LHCN-M2 (cell line): Measurements from ENCODE around the gene EDRF1. TPM values are rescaled to one million over a fixed set of nuclear protein-coding genes. Genes with fewer than 3 reads are reported as not detected.

Source experiments
- DNase-seq: peaks from one replicate; pipeline ENCODE4 v3.0.0-alpha.2; 2012; ENCODE audit warnings: low read depth
- total RNA-seq: library from RNA; depleted of rRNA; stranded (reverse); fragments of >200 nt; gene quantifications from 2 replicates; pipeline ENCODE4 v1.2.3, GENCODE V29; 2014

Gene EDRF1
- total RNA-seq, 1 experiment from 2014 or later = 22.2 TPM

DNA sequence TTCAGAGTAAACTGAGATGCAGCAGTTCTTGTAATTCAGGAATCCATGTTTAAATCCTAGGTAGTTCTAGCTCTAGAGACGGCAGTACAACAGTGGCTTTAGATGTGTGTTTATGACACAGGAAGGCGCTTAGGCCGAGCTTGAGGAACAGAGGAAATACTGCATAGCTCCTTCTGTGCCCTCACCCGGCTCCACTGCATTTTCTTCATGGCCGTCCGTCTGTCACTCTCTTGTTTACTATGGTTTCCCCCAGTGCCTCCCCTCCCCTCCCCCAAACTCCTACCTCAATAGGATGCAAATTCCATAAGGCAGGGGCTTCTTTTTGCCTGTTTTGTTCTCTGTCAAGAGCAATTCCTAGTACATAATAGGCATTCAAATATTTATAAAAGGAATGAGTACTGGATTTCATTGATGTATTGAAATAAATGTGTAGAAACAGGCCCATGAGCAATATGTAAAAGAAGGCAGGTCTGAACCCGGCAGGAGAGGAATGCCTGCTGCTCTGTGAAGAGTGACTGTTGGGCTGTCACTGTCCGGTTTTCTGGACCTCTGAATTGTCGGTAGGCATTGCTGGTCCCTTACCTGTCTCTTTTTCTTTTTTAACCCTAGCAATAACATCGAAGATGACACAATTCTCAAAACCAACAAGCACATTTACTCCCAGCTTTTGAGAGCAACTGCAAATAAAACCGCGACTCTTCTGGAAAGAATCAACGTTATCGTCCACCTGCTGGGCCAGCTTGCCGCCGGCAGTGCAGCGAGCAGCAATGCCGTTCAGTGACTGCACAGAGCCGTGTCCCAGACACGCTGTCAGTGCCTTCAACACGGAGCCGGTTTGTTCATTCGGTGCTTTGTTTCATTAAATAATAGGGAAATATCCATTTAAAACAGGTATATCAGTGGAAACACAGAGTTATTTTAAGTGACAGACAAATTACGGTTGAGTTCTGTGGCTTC is 43.5 kb downstream of the EDRF1 start:
- DNase-seq = no peak

- no peak for DNase-seq
Measured at GRCh38 chr10:125765835-125766234, 46.3 kb downstream of the EDRF1 start.

DNA sequence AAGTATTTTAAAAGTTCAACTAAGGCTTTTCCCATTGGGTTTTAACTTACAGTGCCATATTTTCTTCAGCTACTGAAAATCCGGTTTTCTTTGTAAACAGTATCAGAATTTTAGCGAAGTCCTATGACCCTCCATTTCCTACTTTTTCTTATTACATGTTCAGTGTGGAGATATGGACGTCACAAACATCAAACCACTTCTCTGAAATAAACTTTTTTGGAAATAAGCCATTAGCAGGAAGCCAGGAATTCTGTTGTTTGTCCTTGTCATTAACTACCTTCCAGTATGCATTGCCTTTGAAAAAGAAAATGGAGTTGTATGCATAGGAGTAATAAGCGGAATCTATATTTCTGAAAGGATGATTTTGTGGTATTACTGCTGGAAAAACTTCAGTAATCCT is 47.0 kb downstream of the EDRF1 start:
- no peak for DNase-seq

GRCh38 chr10:125768219-125768855 is 48.8 kb downstream of the EDRF1 start:
- peak; percentile 9 for DNase-seq

DNA sequence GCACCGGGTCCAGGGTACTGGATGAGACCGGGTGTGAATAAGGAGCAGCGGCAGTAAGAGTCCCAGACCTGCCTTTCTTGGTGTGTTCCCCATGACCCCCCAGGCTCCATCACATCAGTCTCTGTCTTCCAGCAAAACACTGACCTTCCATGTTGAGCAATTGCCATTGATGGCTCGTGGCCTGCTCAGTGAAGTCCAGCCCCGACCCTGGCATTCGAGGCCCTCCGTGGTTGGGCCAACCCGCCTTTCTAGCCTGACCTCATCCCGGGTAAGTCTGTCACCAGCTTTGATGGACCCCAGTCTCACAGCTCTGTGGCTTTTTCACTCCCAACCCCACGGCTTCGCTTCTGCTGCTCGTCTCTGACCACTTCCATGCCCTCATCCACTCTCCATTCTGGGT is 49.7 kb downstream of the EDRF1 start:
- no peak for DNase-seq

GRCh38 chr10:125770844-125771243 is 51.3 kb downstream of the EDRF1 start:
- no peak for DNase-seq

GRCh38 chr10:125772112-125772863 is 52.8 kb downstream of the EDRF1 start:
- DNase-seq = no peak

DNA sequence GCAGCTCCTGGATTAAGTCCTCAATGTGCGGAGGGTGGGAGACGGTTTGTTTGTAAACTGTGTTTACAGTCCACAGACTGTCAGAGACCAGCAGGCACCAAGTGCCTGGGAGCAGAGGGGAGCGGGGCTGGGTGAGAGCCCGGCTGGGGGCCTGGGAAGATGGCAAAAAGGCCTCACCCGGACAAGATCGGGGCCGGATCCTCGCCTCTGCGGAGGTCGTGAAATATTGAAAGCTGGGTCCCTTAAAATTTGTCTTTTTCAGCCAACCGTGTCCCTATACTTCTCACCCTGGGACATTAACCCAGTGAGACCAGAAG is 53.3 kb downstream of the EDRF1 start:
- no peak for DNase-seq

DNA sequence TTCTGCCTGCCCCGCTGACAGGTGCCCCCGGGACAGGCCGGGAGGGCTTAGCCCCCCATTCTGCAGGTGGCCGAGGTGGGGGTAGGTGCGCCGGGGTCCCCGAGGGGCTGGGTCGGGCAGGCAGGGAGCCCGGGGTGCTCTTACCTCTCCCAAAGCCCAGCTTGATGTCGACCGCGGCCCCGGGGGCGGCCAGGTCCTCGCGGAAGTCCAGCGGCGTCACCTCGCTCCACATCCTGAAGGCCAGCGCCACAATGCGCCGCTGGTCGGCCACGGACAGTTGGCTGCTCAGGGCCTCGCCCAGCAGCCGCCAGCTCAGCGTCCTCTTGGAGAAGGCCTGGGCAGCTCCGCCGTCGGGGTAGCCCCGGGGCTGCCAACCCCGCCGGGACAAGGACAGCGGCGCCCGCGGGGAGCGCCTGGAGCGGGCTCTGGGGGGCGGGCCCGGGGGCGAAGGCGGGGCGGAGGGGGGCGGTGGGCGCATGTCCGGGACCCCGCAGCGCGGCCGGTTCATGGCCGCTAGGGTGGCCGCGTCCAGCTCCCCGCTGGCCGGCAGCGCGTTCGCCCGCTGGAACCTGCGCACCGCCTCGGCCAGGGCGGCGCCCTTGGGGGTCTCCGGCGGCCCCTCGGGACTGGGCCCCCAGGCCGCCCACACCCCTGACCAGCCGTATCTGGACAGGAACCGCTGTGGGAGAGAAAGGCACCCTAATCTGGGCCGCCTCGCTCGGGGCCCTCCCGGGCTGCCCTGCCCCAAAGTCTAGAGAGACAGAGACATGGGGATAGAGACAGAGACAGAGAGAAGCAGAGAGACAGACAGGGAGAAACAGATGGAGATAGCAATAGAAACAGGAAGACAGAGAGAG is 54.4 kb downstream of the EDRF1 start:
- DNase-seq = no peak

GRCh38 chr10:125774581-125775191 is 55.2 kb downstream of the EDRF1 start:
- no peak for DNase-seq

- no peak for DNase-seq
Measured at GRCh38 chr10:125775491-125776106, 56.1 kb downstream of the EDRF1 start, which contains the start of gene MMP21. Gene MMP21 (minus strand): TSS chr10:125775821. CDS start chr10:125775821, 0 bp downstream.

GRCh38 chr10:125777806-125778205 is 58.3 kb downstream of the EDRF1 start:
- DNase-seq = no peak

DNA sequence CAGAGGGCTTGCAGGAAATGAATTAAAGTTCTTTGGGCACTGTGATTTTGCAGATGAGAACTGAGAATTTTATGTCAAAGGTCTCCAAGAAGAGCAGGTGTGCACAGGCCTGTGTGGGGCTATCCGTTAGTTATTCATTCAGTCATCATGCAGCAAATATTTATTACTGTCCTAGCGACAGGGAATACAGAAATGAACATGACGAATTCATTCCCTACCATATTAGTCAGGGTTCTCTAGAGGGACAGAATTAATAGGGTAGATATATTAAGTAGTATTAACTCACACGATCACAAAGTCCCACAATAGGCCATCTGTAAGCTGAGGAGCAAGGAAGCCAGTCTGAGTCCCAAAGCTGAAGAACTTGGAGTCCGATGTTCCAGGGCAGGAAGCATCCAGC is 59.0 kb downstream of the EDRF1 start:
- DNase-seq = no peak

DNA sequence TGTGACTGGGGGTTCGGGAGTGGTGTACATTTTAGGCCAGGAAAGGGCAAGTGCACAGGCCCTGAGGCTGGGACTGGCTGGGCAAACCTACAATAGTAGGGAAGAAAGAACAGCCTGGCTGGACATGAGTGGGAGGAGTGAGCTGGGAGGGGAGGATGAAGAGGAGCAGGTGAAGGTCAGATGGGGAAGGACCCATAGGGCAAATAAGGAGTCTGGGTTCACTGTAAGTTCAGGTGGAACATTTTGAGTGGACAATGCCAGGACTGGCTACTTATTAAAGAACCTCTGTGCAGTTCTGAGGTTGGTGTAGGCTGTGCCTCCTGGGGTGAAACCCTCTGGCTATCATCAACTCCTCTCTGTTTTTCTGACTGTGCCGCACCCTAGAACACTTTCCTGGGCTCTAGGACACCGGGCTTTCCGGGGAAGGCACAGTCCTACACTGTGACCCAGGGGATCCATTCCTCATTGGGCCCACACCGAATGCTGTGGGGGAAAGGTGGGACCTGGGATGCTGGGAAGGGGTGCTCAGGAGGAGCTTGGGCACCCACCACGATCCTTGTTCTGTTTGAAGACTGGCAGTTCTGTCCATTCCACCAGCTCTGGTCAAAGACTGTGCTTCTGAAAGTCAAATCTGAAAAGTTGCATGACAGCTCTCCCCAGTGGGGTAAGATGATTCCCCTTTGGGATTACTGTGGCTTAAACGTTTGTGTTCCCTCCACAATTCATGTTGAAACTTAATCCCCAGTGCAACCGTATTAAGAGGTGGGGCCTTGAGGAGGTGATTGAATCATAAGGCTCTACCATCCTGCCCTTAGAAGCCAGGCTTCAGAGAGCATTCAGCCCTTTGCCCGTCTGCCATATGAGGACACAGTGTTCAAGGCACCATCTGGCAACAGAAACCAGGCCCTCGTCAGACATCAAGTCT is 60.2 kb downstream of the EDRF1 start:
- DNase-seq = peak; percentile 46

GRCh38 chr10:125781374-125781773 is 61.9 kb downstream of the EDRF1 start:
- no peak for DNase-seq

GRCh38 chr10:125782054-125782453 is 62.5 kb downstream of the EDRF1 start:
- DNase-seq = no peak

DNA sequence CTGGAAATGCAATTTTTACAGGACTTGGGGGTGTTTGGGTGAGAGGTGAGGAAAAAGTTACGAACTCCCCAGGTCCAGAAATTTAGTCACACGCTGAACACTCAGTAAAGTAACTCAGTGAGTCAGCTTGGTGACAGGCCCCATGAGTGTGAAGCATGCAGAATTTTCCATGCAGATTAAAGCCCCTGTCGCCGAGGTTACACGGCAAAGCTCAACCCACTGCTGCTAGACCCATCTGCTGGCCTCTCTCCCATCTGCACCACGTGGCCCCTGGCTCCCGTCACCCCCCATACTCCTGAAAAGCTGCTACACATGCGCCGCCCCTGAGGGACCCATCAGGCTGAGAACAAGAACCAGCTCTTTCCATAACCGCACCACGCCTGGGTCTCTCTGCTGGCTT is 63.1 kb downstream of the EDRF1 start:
- no peak for DNase-seq

GRCh38 chr10:125783408-125783807 is 63.9 kb downstream of the EDRF1 start:
- DNase-seq = no peak

GRCh38 chr10:125783957-125784356 is 64.4 kb downstream of the EDRF1 start:
- no peak for DNase-seq
